Endometrial microvascular endothelial cells (primary cell): ENCODE data around the gene IFNL3. TPM values are rescaled to one million over a fixed set of nuclear protein-coding genes. Genes with fewer than 3 reads are reported as not detected.

Experiments
- in situ Hi-C: cut with HindIII; loops from 2 replicates; pipeline ENCODE4 v1.10.0; 2017; ENCODE audit warnings: low sequenced_read_pairs, low pct_unique_long_range_greater_than_20kb; ENCODE audit errors: inconsistent ontology term
- total RNA-seq: library from RNA; depleted of rRNA; stranded (reverse); fragments of >200 nt; gene quantifications from one replicate; pipeline ENCODE4 v1.2.3, GENCODE V29; 2015; ENCODE audit errors: inconsistent ontology term

IFNL3 gene
- total RNA-seq, 1 donor from 2014 or later, result not detected

DNA sequence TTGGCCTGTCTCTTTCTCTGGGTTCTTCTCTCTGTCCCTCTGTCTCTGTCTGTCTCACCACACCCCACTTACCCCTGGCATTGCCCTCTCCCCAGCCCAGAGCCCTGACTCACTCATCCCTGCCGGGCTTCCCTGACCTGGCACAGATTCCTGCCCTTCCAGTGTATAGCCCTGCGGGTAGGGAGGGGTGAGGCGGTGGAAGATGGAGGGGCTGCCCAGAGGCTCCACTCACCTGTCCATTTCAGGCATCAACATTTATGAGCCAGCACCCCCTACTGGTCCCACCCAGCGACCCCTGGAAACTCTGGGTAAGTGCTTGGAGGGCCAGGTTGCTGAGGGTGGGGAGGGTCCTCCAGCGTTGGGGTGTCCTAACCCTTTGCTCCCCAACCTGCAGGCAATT, 47.0 kb downstream of the IFNL3 start:
- in situ Hi-C loops, result no loop called here

DNA sequence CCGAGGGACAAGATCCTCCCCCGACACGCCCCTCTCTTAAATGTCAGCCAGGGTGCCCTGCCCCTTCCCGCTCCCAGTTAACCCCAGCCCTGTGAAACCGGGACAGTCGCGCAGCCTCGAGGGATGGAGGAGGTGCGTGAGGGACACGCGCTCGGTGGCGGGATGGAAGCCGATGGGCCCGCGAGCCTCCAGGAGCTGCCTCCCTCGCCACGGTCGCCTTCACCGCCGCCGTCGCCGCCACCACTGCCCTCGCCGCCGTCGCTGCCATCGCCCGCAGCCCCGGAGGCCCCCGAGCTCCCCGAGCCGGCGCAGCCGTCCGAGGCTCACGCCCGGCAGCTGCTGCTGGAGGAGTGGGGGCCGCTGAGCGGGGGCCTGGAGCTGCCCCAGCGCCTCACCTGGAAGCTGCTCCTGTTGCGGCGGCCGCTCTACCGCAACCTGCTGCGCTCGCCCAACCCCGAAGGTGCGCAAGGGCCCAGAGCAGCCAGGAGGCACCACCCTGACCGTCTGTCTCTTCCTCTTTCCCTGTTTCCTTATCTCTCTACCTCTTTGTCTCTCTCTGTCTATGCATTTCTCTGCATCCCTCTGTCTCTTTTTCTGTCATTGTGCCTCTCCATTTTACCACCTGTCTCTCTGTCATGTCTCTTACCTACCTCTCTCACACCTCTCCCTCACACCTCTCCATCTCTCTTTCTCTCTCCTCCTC, 47.8 kb downstream of the IFNL3 start, which contains the start of gene NCCRP1:
NCCRP1 (plus strand) TSS at position 105 of the 703 bp plus-strand sequence; CDS start at position 124, 19 bp downstream.
- in situ Hi-C loops, result no loop called here

DNA sequence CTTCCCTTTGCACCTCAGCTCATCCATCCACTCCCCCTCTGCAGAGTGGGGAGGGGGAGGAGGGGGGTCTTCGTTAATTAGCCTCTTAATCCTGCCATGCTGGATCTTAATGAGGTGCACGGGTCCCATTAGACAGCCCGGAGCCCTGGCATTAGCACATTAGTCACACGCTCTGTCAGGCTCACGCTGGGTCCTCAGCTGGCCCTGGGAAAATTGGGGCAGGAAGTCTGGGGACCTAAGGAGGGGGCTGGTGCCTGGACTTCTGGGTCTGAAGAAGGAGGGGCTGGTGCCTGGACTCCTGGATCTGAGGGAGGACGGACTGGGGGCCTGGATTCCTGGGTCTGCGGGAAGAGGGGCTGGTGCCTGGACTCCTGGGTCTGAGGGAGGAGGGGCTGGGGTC, 48.5 kb downstream of the IFNL3 start:
- in situ Hi-C loops, result no loop called here

DNA sequence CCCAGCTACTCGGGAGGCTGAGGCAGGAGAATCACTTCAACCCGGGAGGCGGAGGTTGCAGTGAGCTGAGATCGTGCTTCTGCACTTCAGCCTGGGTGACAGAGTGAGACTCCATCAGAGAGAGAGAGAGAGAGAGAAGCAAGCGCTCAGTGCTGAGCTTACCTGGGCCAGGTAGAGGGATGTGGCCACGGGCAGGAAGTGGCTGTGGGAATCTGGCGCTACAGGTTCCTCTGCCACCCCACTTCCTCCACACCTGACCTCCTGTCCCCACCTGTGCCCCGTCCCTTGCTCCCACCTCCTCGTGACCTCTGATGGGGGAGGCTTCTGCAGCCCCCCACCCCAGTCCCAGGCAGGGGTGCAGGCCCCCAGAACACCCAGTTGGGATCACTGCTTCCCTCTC, 49.1 kb downstream of the IFNL3 start:
- in situ Hi-C loops, result no loop called here

DNA sequence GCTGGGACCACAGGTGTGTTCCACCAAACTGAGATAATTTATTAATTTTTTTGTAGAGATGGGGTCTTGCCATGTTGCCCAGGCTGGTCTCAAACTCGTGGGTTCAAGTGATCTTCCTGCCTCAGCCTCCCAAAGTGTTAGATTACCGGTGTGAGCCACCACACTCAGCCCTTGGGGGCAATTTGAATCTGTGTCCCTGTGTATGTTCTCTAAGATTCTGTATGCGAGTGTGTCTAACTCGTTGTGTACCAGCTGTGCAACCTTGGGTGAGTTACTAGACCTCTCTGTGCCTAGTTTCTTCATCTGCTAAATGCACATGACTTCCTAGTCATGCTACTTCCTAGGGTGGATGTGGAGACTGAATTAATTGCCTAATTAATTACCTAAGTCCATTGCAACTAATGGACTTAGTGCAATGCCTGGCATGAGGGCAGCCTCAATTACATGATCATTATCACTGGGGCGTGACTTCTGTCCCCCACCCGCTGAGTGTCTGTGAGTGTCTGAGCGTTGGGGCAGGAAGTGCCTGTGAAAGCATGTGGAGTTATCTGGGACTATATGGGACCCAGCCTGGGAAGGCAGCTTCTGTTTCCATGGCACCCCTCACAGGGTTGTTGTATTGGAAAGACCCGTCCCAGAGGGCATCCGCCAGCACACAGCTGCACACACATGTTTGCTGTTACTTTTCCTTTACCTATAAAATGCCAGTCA, 49.8 kb downstream of the IFNL3 start:
- in situ Hi-C loops, result no loop called here

DNA sequence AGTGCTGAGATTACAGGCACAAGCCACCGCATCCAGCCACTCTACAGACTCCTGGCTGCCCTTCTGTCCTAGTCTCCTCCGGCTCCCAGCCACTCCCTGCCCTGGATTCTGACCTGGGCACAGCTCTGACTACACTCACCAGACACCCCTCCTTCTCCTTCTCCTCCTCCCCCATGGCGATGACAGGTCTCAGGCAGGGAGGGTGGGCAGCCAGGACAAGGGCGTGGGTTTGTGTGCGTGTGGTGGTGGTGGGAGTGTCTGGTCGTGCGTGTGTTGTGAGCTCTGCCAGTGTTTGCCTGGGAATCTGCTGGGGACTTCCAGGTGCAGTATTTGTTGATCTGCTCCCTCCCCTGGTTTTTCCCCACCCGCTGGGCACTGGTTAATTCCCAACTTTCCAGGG, 51.0 kb downstream of the IFNL3 start:
- in situ Hi-C loops, result no loop called here

Other genes starting within 250 kb of the IFNL3 start
- 8.7 TPM for gene FBXO27, start 212.5 kb downstream of the IFNL3 start, total RNA-seq
- gene ACP7, start 160.6 kb downstream of the IFNL3 start, total RNA-seq, result not detected
- gene PAK4, start 119.2 kb downstream of the IFNL3 start, total RNA-seq, result 17.9 TPM
- not detected for gene NCCRP1, start 48.0 kb downstream of the IFNL3 start, total RNA-seq
- not detected for gene SYCN, start 40.7 kb downstream of the IFNL3 start, total RNA-seq
- not detected for gene IFNL4, start 3.9 kb upstream of the IFNL3 start, total RNA-seq
- not detected for gene IFNL2, start 23.4 kb upstream of the IFNL3 start, total RNA-seq
- gene IFNL1, start 51.4 kb upstream of the IFNL3 start, total RNA-seq, result not detected
- 0.74 TPM for gene LRFN1, start 75.9 kb upstream of the IFNL3 start, total RNA-seq
- 68.0 TPM for gene GMFG, start 91.0 kb upstream of the IFNL3 start, total RNA-seq
- 87.2 TPM for gene SAMD4B, start 97.4 kb upstream of the IFNL3 start, total RNA-seq
- 48.7 TPM for gene PAF1, start 146.1 kb upstream of the IFNL3 start, total RNA-seq
- gene MED29, start 146.4 kb upstream of the IFNL3 start, total RNA-seq, result 23.0 TPM
- 2.8 TPM for gene ZFP36, start 161.8 kb upstream of the IFNL3 start, total RNA-seq
- gene PLEKHG2, start 167.7 kb upstream of the IFNL3 start, total RNA-seq, result 12.8 TPM
- 1,019 TPM for gene RPS16, start 190.9 kb upstream of the IFNL3 start, total RNA-seq
- 64.7 TPM for gene SUPT5H, start 200.6 kb upstream of the IFNL3 start, total RNA-seq
- gene TIMM50, start 235.8 kb upstream of the IFNL3 start, total RNA-seq, result 102 TPM